ENCODE results near the gene BET1.
A peak's percentile ranks its signal among the peaks of the same experiment; 100 is the strongest.
"Not testable (repeated sequence)": the region's sequence is repeated elsewhere in the genome, so short reads cannot be mapped to it uniquely, and the experiment has no call there.

BET1 gene

DNA sequence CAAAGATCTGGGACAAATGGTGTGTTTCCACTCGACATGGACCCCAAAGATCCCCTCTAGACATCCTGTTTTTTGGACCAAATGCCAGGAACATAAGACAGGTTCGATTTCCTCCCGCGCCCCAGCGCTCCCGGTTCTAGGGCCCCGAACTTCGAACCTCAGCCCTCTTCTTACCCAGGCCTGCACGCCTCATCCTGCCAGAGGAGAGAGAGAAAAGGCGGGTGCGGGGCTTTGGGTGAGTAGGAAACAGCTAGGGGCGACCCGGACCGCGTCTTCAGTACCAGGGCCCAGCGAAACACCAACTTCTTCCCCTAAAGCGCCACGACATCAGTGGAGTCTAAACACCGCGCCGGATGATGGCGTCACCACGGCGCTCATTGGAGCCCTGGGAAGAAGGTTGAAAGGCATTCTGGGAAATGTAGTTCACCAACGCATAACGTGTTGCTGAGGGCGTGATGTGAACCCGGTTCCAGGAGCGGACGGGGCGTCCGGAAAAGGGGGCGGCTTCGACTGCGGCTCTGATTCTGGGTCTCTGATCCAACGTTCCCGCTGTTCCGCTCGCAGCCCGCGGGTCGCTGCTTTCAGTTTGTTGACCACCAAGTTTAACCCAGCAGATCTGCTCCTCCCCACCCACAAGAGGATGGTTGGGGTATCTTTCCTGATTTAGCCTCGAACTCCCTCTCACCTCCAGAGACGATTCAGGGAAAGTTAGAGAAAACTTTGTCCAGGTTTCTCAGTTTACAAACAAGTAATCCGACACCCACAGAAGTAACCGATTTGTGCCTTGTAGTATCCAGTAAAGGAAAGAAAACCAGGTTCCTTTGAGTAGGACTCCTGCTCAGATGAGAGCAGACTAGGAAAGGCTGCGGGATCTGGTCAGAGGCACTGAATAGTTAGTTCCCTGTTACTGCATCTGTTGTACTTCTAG lies at the start of gene BET1:
Gene BET1, minus strand, starts transcription at position 332 of the 928 bp plus-strand sequence. Its CDS starts 139 bp downstream, at position 193.
- DNase-seq: peak; percentile 89 to 91

DNA sequence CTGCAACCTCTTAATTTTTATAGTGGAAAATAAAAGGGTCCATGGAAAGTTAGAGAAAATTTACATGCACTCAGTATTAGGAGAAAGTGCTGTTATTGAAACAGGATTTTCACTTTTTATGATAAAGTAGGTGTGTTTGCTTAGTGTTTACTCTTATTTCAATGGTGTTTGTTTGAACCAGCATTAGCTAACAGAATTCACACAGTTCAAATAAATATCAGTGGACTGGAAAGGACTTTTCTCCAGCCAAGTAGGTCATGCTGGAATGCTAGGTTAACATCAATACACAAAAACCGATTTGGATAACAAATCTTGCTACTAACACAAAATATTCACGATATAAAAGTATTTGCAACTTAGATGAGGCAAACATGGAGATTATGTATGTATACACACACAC lies 49.4 kb upstream of the BET1 start:
- DNase-seq: no peak

DNA sequence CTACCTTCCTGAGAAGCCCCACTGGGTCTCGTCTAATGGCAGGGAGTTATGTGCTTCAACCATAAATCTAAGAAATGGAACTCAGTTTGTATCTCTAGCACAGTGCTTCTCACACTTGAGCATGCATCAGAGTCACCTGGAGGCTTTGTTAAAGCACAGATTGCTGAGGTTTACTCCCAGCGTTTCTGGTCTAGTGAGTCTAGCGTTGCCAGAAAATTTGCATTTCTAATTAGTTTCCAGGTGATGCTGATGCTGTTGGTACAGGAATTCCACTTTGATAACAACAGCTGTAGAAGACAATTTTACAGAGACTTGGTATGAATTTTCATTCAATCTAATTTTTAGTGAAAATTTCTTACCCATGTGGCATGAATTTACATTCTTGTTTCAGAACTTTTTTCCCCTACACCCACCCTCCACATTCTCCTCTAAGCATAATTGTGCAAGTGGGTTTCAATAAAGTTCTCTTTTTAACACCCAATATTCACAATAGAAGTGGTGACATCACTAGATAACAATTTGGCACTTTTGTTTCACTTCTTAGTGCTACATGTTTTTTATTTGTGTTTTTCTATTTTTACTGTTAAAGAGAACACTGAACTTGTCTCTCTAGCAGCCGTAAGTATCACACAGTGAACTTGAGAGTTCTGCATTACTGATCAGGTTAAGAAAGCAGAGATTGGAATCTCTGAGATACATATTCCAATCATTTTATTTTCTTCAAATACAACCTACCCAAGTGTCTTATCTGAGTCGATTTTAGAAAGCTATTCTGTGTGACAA lies 48.4 kb upstream of the BET1 start:
- no peak for DNase-seq

DNA sequence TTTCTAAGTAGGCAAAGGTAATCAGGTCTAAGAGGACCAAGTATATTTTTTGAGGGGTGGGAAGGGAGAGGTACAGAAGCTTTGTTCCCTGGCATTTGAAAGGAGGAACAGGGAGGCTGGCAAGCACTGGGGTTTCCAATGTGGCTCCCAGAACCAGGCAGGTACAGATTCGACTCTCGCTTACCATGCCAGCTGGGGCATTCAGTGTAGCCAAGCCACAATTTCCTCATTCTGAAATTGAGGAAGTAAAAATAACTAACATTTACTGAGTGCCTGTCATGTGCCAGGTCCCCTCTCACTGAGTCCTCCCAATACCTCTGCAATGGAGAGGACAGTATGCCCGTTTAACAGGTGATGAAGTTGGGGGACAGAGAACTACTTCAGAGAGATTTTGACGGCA lies 45.9 kb upstream of the BET1 start:
- no peak for DNase-seq

DNA sequence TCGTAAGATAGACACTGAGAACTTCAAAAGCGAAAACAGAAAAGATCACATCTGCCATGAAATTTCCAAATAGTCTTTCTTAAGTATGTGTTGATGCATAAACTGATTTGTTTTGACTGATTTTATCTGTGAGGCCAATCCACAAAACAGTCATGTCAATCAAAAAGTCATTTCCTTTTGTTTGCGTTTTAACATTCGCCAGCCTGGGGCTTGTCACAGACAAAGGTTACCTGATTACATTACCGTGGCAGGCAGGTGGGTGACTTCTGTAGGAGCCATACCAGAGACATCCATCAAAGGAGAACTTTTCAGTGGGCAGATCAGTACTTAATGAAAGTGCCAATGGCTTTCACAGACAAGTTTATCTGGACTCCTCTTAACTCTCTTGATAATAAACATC lies 45.5 kb upstream of the BET1 start:
- DNase-seq: no peak

DNA sequence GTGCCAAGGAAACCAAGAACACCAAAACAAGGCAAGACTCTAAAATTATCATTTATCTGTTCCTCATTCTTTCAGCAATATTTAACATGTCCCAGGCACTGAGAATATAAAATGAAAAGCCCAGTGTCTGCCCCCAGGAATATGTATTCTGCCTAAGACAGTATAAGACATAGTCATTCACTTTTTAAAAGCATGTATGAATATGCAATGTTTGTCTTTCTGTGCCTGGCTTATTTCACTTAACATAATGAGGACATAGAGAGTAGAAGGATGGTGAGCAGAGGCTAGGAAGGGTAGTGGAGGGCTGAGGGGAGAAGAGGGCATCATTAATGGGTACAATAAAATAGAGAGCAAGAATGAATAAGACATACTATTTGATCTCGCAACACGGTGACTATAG lies 44.6 kb upstream of the BET1 start:
- DNase-seq: no peak

- no peak for DNase-seq
These were observed 43.8 kb upstream of the BET1 start for GRCh38 chr7:94047956-94048355.

GRCh38 chr7:94045581-94045980 lies 41.4 kb upstream of the BET1 start:
- DNase-seq: no peak

DNA sequence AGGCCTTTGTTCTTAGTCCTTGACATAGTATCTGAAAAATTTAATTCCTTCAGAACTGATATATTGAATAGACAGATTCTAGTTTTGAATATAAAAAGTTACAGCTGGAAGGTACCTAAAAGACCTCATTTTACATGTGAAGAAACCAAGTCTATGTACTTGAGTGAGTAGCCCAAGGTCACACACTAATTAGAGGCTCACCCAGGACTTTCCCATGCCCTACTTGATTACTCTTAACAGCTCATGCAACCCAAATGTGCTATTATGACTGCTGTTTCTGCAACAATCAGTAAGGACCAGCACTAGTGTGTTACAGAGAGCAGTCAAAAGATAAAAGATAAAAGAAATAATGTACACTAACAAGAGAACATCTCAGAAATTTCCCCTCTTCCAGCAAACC lies 40.7 kb upstream of the BET1 start:
- DNase-seq: no peak

- no peak for DNase-seq
These were observed 39.1 kb upstream of the BET1 start for GRCh38 chr7:94043299-94043698.

GRCh38 chr7:94042381-94042780 lies 38.2 kb upstream of the BET1 start:
- DNase-seq: no peak

GRCh38 chr7:94041529-94041928 lies 37.4 kb upstream of the BET1 start:
- DNase-seq: no peak

DNA sequence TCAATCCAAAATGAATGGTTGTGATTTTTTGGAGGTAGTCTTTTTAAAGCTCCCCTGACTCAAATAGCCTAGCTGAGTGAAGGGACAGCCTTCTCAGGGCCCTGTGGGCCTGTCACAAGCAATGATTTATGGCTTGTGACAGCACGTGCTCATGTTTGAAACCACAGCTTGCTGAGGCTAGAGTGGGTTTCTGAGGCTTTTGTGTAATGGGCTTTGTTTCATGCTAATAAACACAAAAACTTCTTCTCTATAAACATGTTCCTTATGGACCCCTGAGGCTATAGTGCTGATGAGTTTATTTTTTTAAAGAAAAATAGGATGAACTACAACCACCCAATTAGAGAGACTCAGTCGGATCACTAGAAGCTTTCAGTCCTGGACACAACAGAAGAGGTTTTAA lies 36.1 kb upstream of the BET1 start:
- no peak for DNase-seq

GRCh38 chr7:94039368-94040035 lies 35.3 kb upstream of the BET1 start:
- DNase-seq: no peak

GRCh38 chr7:94031865-94032264 lies 27.7 kb upstream of the BET1 start:
- DNase-seq: no peak

DNA sequence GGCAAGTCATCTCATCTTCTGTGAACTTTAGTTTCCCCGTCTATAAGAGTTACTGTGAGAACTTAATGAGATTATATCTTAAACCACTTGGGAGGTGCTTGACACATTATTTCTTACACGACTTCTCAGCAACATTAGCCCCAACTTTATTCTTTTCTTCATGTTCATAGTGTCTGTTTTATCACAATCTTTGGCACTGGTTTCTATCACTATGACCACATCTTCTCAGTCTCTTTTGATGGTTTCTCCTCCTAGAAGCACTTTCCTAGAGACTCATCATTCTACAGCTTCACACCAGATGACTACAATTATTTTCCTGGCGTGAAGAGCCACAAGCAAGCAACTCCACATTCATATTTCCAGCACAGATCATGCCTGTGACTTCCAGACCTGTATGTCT lies 26.5 kb upstream of the BET1 start:
- no peak for DNase-seq

DNA sequence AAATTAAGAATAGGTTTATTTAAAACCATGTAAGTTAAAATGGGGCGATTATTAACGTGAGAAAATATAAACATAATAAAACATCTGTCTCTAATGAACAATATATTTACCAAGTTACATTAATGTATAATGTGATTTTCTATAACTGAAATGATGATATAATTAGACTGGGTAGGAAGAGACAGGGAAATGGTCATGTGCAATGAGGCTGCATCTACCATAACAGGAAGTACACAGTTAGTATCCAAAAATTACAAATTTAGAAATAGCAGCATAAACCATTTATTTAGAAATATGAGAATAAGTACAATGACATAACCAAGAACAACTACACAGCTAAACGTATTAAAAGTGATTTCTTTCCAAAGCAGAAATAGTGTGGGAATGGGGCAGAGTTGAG lies 25.8 kb upstream of the BET1 start:
- no peak for DNase-seq

GRCh38 chr7:94028768-94029167 lies 24.6 kb upstream of the BET1 start:
- no peak for DNase-seq

GRCh38 chr7:94026619-94027018 lies 22.5 kb upstream of the BET1 start:
- DNase-seq: not testable (repeated sequence)

DNA sequence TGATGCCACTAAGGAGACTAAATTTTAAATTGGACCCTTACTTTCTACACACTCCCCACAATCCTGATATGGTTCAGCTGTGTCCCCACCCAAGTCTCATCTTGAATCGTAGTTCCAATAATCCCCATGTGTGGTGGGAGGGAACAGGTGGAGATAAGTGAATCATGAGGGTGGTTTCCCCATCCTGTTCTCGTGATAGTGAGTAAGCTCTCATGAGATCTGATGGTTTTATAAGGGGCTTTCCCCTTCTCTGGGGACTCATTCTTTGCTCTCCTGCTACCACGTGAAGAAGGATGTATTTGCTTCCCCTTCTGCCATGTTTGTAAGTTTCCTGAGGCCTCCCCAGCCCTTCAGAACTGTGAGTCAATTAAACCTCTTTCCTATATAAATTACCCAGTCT lies 18.4 kb upstream of the BET1 start:
- no peak for DNase-seq

DNA sequence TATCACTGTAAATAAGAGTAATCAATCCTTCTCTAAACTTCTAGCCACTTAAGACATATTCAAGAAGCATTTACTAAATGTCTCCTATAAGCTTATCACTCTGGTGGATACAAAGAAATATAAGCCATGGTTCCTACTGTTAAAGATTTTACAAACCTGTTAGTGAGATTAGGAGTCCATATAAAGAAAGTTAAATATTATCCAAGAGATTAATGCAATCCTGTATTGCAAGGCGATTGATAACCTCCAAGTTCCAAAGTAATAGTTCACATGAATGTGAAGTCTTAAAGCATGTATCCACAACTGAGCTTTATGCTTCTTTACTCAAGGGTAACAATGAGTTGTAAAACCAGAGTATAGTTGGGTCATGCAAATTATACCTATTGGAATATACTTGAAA lies 12.6 kb upstream of the BET1 start:
- no peak for DNase-seq

DNA sequence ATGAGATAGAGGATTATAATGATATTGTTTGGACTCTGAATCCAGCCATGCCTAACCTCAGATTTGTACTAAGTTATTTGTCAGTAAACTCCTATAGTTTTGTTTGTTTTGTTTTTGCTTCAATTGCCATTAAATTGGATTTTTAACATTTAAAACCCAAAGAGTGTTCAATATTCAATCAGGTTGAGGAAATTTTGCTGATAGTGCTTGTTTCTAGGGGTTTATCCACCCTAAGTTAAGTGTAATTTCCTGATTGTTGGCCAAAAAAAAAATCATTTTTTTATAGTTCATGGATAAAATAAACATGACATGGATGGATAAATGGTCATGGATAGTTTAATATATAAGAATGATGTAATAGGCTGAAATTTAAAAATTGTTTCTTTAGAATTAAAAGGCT lies 11.4 kb upstream of the BET1 start:
- no peak for DNase-seq

DNA sequence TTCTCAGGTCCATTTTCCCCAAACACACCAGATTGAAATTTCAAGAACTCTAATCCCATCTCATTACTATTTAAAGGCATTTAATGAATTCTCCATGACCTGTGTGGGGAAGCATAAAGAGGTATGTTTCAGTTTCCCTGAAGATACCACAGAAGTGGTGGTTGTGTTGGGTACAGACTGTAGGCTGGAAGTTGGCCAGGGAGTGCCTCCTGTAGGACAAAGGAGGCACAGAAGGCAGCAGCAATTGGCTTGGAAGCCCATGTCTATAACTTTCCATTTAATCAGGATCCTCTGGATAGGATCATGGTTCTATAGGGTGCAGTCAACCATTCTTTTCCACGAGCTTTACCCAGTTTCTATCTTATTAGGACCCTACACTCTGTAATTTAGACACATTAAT lies 8.6 kb upstream of the BET1 start:
- DNase-seq: no peak

Data from activated CD4-positive, alpha-beta T cell treated with anti-CD3 and anti-CD28 coated beads, Interleukin-2, amount 50 U/mL, for 4 hours (primary cell).